ENCODE results near the gene DLGAP5.

- TF ChIP-seq, protein P1, sequence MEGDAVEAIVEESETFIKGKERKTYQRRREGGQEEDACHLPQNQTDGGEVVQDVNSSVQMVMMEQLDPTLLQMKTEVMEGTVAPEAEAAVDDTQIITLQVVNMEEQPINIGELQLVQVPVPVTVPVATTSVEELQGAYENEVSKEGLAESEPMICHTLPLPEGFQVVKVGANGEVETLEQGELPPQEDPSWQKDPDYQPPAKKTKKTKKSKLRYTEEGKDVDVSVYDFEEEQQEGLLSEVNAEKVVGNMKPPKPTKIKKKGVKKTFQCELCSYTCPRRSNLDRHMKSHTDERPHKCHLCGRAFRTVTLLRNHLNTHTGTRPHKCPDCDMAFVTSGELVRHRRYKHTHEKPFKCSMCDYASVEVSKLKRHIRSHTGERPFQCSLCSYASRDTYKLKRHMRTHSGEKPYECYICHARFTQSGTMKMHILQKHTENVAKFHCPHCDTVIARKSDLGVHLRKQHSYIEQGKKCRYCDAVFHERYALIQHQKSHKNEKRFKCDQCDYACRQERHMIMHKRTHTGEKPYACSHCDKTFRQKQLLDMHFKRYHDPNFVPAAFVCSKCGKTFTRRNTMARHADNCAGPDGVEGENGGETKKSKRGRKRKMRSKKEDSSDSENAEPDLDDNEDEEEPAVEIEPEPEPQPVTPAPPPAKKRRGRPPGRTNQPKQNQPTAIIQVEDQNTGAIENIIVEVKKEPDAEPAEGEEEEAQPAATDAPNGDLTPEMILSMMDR (conservative IDR thresholded peaks at IDR 0.05 in 1 of 2, IDR thresholded peaks at IDR 0.05 in 1 of 2; ENCODE audit: low read depth in 1 of 2, low read length in 2 of 2): no peak
- no peak for TF ChIP-seq EZH2 (IDR thresholded peaks at IDR 0.05; ENCODE audit: low read length, missing control alignments)
Observed at GRCh38 chr14:55123101-55123500, 68.3 kb downstream of the DLGAP5 start.
